IgD-negative memory B cell (primary cell): Measurements from ENCODE around the gene KCNK10. TPM values are rescaled to one million over a fixed set of nuclear protein-coding genes. Genes with fewer than 3 reads are reported as not detected.

Experiments
- H3K27ac Mint-ChIP-seq, 3 donors: one replicate each; pipeline ENCODE4 v1.8.0; 2020 to 2022; ENCODE audit warnings: mild to moderate bottlenecking in 3 of 3, mixed read lengths in 3 of 3, moderate library complexity in 1 of 3
- H3K27me3 Mint-ChIP-seq: one replicate; pipeline ENCODE4 v1.8.0; 2021; ENCODE audit warnings: mixed read lengths
- H3K36me3 Mint-ChIP-seq: one replicate; pipeline ENCODE4 v1.8.0; 2020; ENCODE audit warnings: mild to moderate bottlenecking, mixed read lengths
- H3K4me1 Mint-ChIP-seq, 3 donors: one replicate each; pipeline ENCODE4 v1.8.0; 2020 to 2022; ENCODE audit warnings: mixed read lengths in 3 of 3, mild to moderate bottlenecking in 1 of 3
- H3K4me3 Mint-ChIP-seq, 4 donors: one replicate each; pipeline ENCODE4 v1.8.0; 2020 to 2022; ENCODE audit warnings: mild to moderate bottlenecking in 4 of 4, mixed read lengths in 4 of 4, moderate library complexity in 3 of 4
- H3K9me3 Mint-ChIP-seq, 3 donors: one replicate each; pipeline ENCODE4 v1.8.0; 2020 to 2021; ENCODE audit warnings: mixed read lengths in 3 of 3, mild to moderate bottlenecking in 1 of 3
- polyA plus RNA-seq: library from polyadenylated mRNA; unstranded; fragments of 300-500 nt; fragmentation: Illumina TruSeq; gene quantifications from one replicate; pipeline ENCODE4 v1.2.3, GENCODE V29; 2021

Gene KCNK10
- polyA plus RNA-seq, 1 donor from 2014 or later: not detected

- H3K36me3 Mint-ChIP-seq: no peaks in the 10 kb centered on the region
- H3K4me1 Mint-ChIP-seq: peaks cover 0 to 3% (median 2%) of the 10 kb centered on the region in 3 donors
- no peak overlapping the region for H3K27ac Mint-ChIP-seq
- no peaks in the 10 kb centered on the region for H3K9me3 Mint-ChIP-seq
- no peak overlapping the region for H3K4me3 Mint-ChIP-seq
- peaks cover 52% of the 10 kb centered on the region for H3K27me3 Mint-ChIP-seq
Observed at GRCh38 chr14:88326352-88327103, 3.5 kb upstream of the KCNK10 start.

- no peaks in the 10 kb centered on the region for H3K9me3 Mint-ChIP-seq
- no peak overlapping the region for H3K4me3 Mint-ChIP-seq
- H3K27me3 Mint-ChIP-seq: peaks cover 47% of the 10 kb centered on the region
Observed at GRCh38 chr14:88325883-88326282, 2.8 kb upstream of the KCNK10 start.

GRCh38 chr14:88324930-88325329, 1.9 kb upstream of the KCNK10 start:
- Mint-ChIP-seq H3K27ac (no peak overlapping the region), H3K4me3 (peak overlapping the region in 3 of 4 donors; percentile 29 to 81 (median 78)), H3K27me3 (peaks cover 45% of the 10 kb centered on the region)

More at GRCh38 chr14:88325883-88326282, 2.8 kb upstream of the KCNK10 start:
- Mint-ChIP-seq H3K4me1 (peaks cover 0 to 3% (median 2%) of the 10 kb centered on the region in 3 donors), H3K27ac (no peak overlapping the region), H3K36me3 (no peaks in the 10 kb centered on the region)

GRCh38 chr14:88324491-88324890, 1.4 kb upstream of the KCNK10 start:
- H3K4me1 Mint-ChIP-seq: peaks cover 0 to 3% (median 2%) of the 10 kb centered on the region in 3 donors
- H3K27ac Mint-ChIP-seq: no peak overlapping the region
- H3K36me3 Mint-ChIP-seq: no peaks in the 10 kb centered on the region
- H3K9me3 Mint-ChIP-seq: no peaks in the 10 kb centered on the region
- peak overlapping the region; percentile 60 to 88 (median 74) for H3K4me3 Mint-ChIP-seq
- H3K27me3 Mint-ChIP-seq: peaks cover 45% of the 10 kb centered on the region

More at GRCh38 chr14:88324930-88325329, 1.9 kb upstream of the KCNK10 start:
- Mint-ChIP-seq H3K4me1 (peaks cover 0 to 3% (median 2%) of the 10 kb centered on the region in 3 donors), H3K9me3 (no peaks in the 10 kb centered on the region), H3K36me3 (no peaks in the 10 kb centered on the region)

- Mint-ChIP-seq H3K4me3 (peak overlapping the region; percentile 81 to 89 (median 84)), H3K9me3 (no peaks in the 10 kb centered on the region), H3K4me1 (peaks cover 0 to 3% (median 2%) of the 10 kb centered on the region in 3 donors), H3K27me3 (peaks cover 45% of the 10 kb centered on the region), H3K27ac (no peak overlapping the region), H3K36me3 (no peaks in the 10 kb centered on the region)
Observed at GRCh38 chr14:88323523-88324199, 592 bp upstream of the KCNK10 start.

GRCh38 chr14:88322504-88323085, 474 bp downstream of the KCNK10 start:
- Mint-ChIP-seq H3K36me3 (no peaks in the 10 kb centered on the region), H3K27ac (no peak overlapping the region), H3K4me1 (peaks cover 0 to 3% (median 2%) of the 10 kb centered on the region in 3 donors), H3K27me3 (peaks cover 37% of the 10 kb centered on the region), H3K9me3 (no peaks in the 10 kb centered on the region), H3K4me3 (no peak overlapping the region)

GRCh38 chr14:88321692-88322503, 1.2 kb downstream of the KCNK10 start:
- H3K9me3 Mint-ChIP-seq: no peaks in the 10 kb centered on the region
- no peaks in the 10 kb centered on the region for H3K36me3 Mint-ChIP-seq
- H3K27ac Mint-ChIP-seq: no peak overlapping the region
- H3K4me3 Mint-ChIP-seq: no peak overlapping the region
- peaks cover 0 to 3% (median 0%) of the 10 kb centered on the region in 3 donors for H3K4me1 Mint-ChIP-seq
- H3K27me3 Mint-ChIP-seq: peaks cover 30% of the 10 kb centered on the region

- Mint-ChIP-seq H3K27ac (no peak overlapping the region), H3K4me3 (no peak overlapping the region), H3K27me3 (peaks cover 3% of the 10 kb centered on the region), H3K4me1 (peaks cover 0 to 3% (median 0%) of the 10 kb centered on the region in 3 donors), H3K36me3 (no peaks in the 10 kb centered on the region), H3K9me3 (peaks cover 0 to 3% (median 1%) of the 10 kb centered on the region in 3 donors)
Observed at GRCh38 chr14:88318406-88318805, 4.7 kb downstream of the KCNK10 start.

GRCh38 chr14:88316521-88316920, 6.5 kb downstream of the KCNK10 start:
- H3K4me3 Mint-ChIP-seq: no peak overlapping the region
- no peak overlapping the region for H3K27ac Mint-ChIP-seq
- H3K9me3 Mint-ChIP-seq: peaks cover 0 to 8% (median 8%) of the 10 kb centered on the region in 3 donors
- H3K4me1 Mint-ChIP-seq: no peaks in the 10 kb centered on the region
- H3K27me3 Mint-ChIP-seq: peaks cover 3% of the 10 kb centered on the region
- no peaks in the 10 kb centered on the region for H3K36me3 Mint-ChIP-seq

GRCh38 chr14:88312257-88312656, 10.8 kb downstream of the KCNK10 start:
- H3K27me3 Mint-ChIP-seq: peaks cover 1% of the 10 kb centered on the region
- H3K4me3 Mint-ChIP-seq: no peak overlapping the region

GRCh38 chr14:88311780-88312179, 11.3 kb downstream of the KCNK10 start:
- H3K4me3 Mint-ChIP-seq: no peak overlapping the region
- peaks cover 1% of the 10 kb centered on the region for H3K27me3 Mint-ChIP-seq
- no peaks in the 10 kb centered on the region for H3K36me3 Mint-ChIP-seq
- H3K27ac Mint-ChIP-seq: no peak overlapping the region
- no peaks in the 10 kb centered on the region for H3K4me1 Mint-ChIP-seq
- H3K9me3 Mint-ChIP-seq: peaks cover 0 to 8% (median 8%) of the 10 kb centered on the region in 3 donors

More at GRCh38 chr14:88312257-88312656, 10.8 kb downstream of the KCNK10 start:
- H3K4me1 Mint-ChIP-seq: no peaks in the 10 kb centered on the region
- no peak overlapping the region for H3K27ac Mint-ChIP-seq
- peaks cover 0 to 8% (median 8%) of the 10 kb centered on the region in 3 donors for H3K9me3 Mint-ChIP-seq
- H3K36me3 Mint-ChIP-seq: no peaks in the 10 kb centered on the region

- H3K27ac Mint-ChIP-seq: no peak overlapping the region
- H3K9me3 Mint-ChIP-seq: peaks cover 0 to 8% (median 8%) of the 10 kb centered on the region in 3 donors
- peaks cover 1% of the 10 kb centered on the region for H3K27me3 Mint-ChIP-seq
- no peaks in the 10 kb centered on the region for H3K36me3 Mint-ChIP-seq
- H3K4me3 Mint-ChIP-seq: no peak overlapping the region
- no peaks in the 10 kb centered on the region for H3K4me1 Mint-ChIP-seq
Observed at GRCh38 chr14:88310449-88310848, 12.6 kb downstream of the KCNK10 start.

GRCh38 chr14:88310021-88310420, 13.0 kb downstream of the KCNK10 start:
- Mint-ChIP-seq H3K36me3 (no peaks in the 10 kb centered on the region), H3K27me3 (peaks cover 3% of the 10 kb centered on the region), H3K4me3 (no peak overlapping the region), H3K4me1 (no peaks in the 10 kb centered on the region), H3K27ac (no peak overlapping the region), H3K9me3 (peaks cover 0 to 8% (median 8%) of the 10 kb centered on the region in 3 donors)

GRCh38 chr14:88305528-88306322, 17.3 kb downstream of the KCNK10 start:
- H3K36me3 Mint-ChIP-seq: peaks cover 2% of the 10 kb centered on the region
- H3K4me1 Mint-ChIP-seq: no peaks in the 10 kb centered on the region
- H3K27ac Mint-ChIP-seq: peak overlapping the region in 1 of 3 donors; percentile 11
- H3K27me3 Mint-ChIP-seq: peaks cover 12% of the 10 kb centered on the region
- H3K4me3 Mint-ChIP-seq: no peak overlapping the region
- H3K9me3 Mint-ChIP-seq: peaks cover 0 to 4% (median 0%) of the 10 kb centered on the region in 3 donors
